AG08396 (cell line): ENCODE data around the gene MT1E.
A peak's percentile ranks its signal among the peaks of the same experiment; 100 is the strongest.
"Not testable (repeated sequence)": the region's sequence is repeated elsewhere in the genome, so short reads cannot be mapped to it uniquely, and the experiment has no call there.

Source experiments
- DNase-seq: peaks from one replicate; pipeline ENCODE4 v3.0.0; 2012; ENCODE audit warnings: low spot score, mixed read lengths

MT1E gene

GRCh38 chr16:56625140-56625942 is at the start of gene MT1E:
MT1E (plus strand) TSS chr16:56625781; CDS start chr16:56625852, 71 bp downstream.
- peak; percentile 91 for DNase-seq

GRCh38 chr16:56576585-56577299 is 48.8 kb upstream of the MT1E start:
- peak; percentile 54 for DNase-seq

GRCh38 chr16:56577300-56577625 is 48.3 kb upstream of the MT1E start:
- no peak for DNase-seq

- DNase-seq: no peak
Observed at GRCh38 chr16:56580391-56581048, 45.1 kb upstream of the MT1E start.

- DNase-seq: not testable (repeated sequence)
Observed at GRCh38 chr16:56582911-56583310, 42.7 kb upstream of the MT1E start.

- no peak for DNase-seq
Observed at GRCh38 chr16:56583351-56584168, 42.0 kb upstream of the MT1E start.

GRCh38 chr16:56584276-56584675 is 41.3 kb upstream of the MT1E start:
- no peak for DNase-seq

GRCh38 chr16:56588781-56589140 is 36.8 kb upstream of the MT1E start:
- DNase-seq: no peak

GRCh38 chr16:56589141-56590039 is 36.2 kb upstream of the MT1E start, which contains the start of gene MT3:
MT3 (plus strand) TSS chr16:56589528; CDS start chr16:56589591, 63 bp downstream.
- no peak for DNase-seq

- DNase-seq: no peak
Observed at GRCh38 chr16:56591377-56592060, 34.1 kb upstream of the MT1E start.

GRCh38 chr16:56593573-56594291 is 31.8 kb upstream of the MT1E start:
- DNase-seq: no peak

- DNase-seq: no peak
Observed at GRCh38 chr16:56594292-56594619, 31.3 kb upstream of the MT1E start.

- DNase-seq: peak; percentile 70
Observed at GRCh38 chr16:56600398-56600999, 25.1 kb upstream of the MT1E start.

- DNase-seq: no peak
Observed at GRCh38 chr16:56601325-56601724, 24.3 kb upstream of the MT1E start.

GRCh38 chr16:56603589-56603988 is 22.0 kb upstream of the MT1E start:
- peak; percentile 35 for DNase-seq

GRCh38 chr16:56604966-56605365 is 20.6 kb upstream of the MT1E start:
- DNase-seq: no peak

- DNase-seq: no peak
Observed at GRCh38 chr16:56605475-56605874, 20.1 kb upstream of the MT1E start.

- peak; percentile 61 for DNase-seq
Observed at GRCh38 chr16:56606071-56606475, 19.5 kb upstream of the MT1E start.

GRCh38 chr16:56606476-56607108 is 19.0 kb upstream of the MT1E start:
- peak; percentile 76 for DNase-seq
